ENCODE results near the gene TIGAR.

Gene TIGAR

GRCh38 chr12:4278329-4279197 is 42.5 kb upstream of the TIGAR start:
- no peak overlapping the region for H3K4me3 ChIP-seq (replicated peaks; ENCODE audit: low read depth, low read length)
- TF ChIP-seq CTCF (IDR thresholded peaks at IDR 0.05; ENCODE audit: low read length, missing control alignments): no peak
- no peak for DNase-seq (ENCODE audit: low read depth)

GRCh38 chr12:4279198-4279690 is 41.8 kb upstream of the TIGAR start:
- H3K4me3 ChIP-seq (replicated peaks; ENCODE audit: low read depth, low read length): no peak overlapping the region
- TF ChIP-seq CTCF (IDR thresholded peaks at IDR 0.05; ENCODE audit: low read length, missing control alignments): no peak
- DNase-seq (ENCODE audit: low read depth): no peak

- TF ChIP-seq CTCF (IDR thresholded peaks at IDR 0.05; ENCODE audit: low read length, missing control alignments): no peak
- no peak overlapping the region for H3K4me3 ChIP-seq (replicated peaks; ENCODE audit: low read depth, low read length)
- no peak for DNase-seq (ENCODE audit: low read depth)
These were observed 40.5 kb upstream of the TIGAR start for GRCh38 chr12:4280351-4281163.

GRCh38 chr12:4281173-4281654 is 39.8 kb upstream of the TIGAR start:
- no peak for TF ChIP-seq CTCF (IDR thresholded peaks at IDR 0.05; ENCODE audit: low read length, missing control alignments)
- H3K4me3 ChIP-seq (replicated peaks; ENCODE audit: low read depth, low read length): no peak overlapping the region

DNA sequence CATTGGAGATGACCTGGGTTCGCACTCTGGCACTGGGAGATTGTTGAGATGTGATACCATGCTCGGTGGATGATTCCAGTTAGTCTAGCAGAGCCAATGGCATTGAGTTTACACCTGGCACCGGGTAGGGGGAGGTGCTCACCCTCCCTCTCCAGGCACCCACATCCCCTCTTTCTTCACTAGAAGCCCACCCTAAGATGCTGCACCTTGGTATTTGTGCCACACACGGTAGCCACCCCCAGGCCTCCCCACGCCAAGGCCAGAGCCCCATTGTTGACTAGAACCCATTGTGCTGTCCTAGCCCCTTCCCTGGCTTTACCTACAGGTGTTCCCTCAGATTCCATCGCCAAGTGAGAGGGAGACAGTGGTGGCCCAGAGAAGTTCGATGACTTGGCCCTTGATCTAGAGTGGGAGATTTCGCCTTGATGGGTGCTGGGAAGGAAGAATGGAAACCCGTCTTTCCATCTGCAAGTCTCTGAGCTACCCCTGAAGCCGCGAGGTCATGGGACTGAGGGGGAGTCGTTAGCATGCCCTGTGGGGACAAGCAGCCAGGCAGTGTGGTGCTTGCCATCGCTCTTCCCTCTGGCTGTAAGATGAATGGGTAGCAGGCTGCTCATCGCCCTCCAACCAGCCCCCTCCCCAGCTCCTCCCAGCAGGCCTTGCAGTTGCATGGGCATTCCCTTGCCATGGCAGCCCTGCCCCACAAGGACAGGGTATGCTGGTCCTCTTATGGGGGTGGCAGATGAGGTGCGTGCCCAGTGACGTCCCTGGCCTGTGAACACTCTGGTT is 38.7 kb upstream of the TIGAR start:
- no peak for DNase-seq (ENCODE audit: low read depth)
- no peak overlapping the region for H3K4me3 ChIP-seq (replicated peaks; ENCODE audit: low read depth, low read length)
- no peak for TF ChIP-seq CTCF (IDR thresholded peaks at IDR 0.05; ENCODE audit: low read length, missing control alignments)

More at GRCh38 chr12:4281173-4281654, 39.8 kb upstream of the TIGAR start:
- DNase-seq (ENCODE audit: low read depth): no peak

- no peak for DNase-seq (ENCODE audit: low read depth)
- H3K4me3 ChIP-seq (replicated peaks; ENCODE audit: low read depth, low read length): no peak overlapping the region
- no peak for TF ChIP-seq CTCF (IDR thresholded peaks at IDR 0.05; ENCODE audit: low read length, missing control alignments)
These were observed 38.0 kb upstream of the TIGAR start for GRCh38 chr12:4282892-4283511.
